Natural killer cell (primary cell): ENCODE data around the gene CEACAM16. TPM values are rescaled to one million over a fixed set of nuclear protein-coding genes. Genes with fewer than 3 reads are reported as not detected.

Source experiments
- ATAC-seq, 3 donors: fragments of 150-1000 bp in 2 of 3; fragments of 200-7000 bp in 1 of 3; cut with Tn5 transposase; 1 replicate in 1 of 3; 2 replicates in 2 of 3; pipeline ENCODE4 v1.10.0; 2021; ENCODE audit warnings: mild to moderate bottlenecking in 2 of 3, moderate library complexity in 2 of 3
- DNase-seq, 2 donors: peaks; one replicate each; pipeline versions ENCODE4 v3.0.0 to v3.0.0-alpha.2; 2013 to 2021; ENCODE audit warnings: mixed read lengths in 1 of 2
- H3K27ac ChIP-seq: one replicate; pipeline ENCODE4 v1.5.1; 2013; ENCODE audit warnings: mild to moderate bottlenecking, low read length
- H3K27me3 ChIP-seq: one replicate; pipeline ENCODE4 v1.6.1; 2013; ENCODE audit warnings: low read length; ENCODE audit not compliant: control insufficient read depth, insufficient read depth
- H3K36me3 ChIP-seq: one replicate; pipeline ENCODE4 v1.6.1; 2013; ENCODE audit warnings: low read length; ENCODE audit not compliant: control insufficient read depth, insufficient read depth
- H3K4me1 ChIP-seq: one replicate; pipeline ENCODE4 v1.6.1; 2013; ENCODE audit warnings: low read length; ENCODE audit not compliant: control insufficient read depth, insufficient read depth
- H3K4me3 ChIP-seq: one replicate; pipeline ENCODE4 v1.5.1; 2013; ENCODE audit warnings: low read length
- H3K9me3 ChIP-seq: one replicate; pipeline ENCODE4 v1.6.1; 2013; ENCODE audit warnings: low read length; ENCODE audit not compliant: control insufficient read depth, insufficient read depth
- H3K27ac Mint-ChIP-seq, 2 donors: one replicate each; pipeline ENCODE4 v1.8.0; 2022; ENCODE audit warnings: mild to moderate bottlenecking in 2 of 2, mixed read lengths in 2 of 2, moderate library complexity in 1 of 2
- H3K27me3 Mint-ChIP-seq, 2 donors: one replicate each; pipeline ENCODE4 v1.8.0; 2022; ENCODE audit warnings: low read depth in 2 of 2, mixed read lengths in 2 of 2
- H3K36me3 Mint-ChIP-seq: one replicate; pipeline ENCODE4 v1.8.0; 2022; ENCODE audit warnings: mixed read lengths
- H3K4me1 Mint-ChIP-seq, 2 donors: one replicate each; pipeline ENCODE4 v1.8.0; 2022; ENCODE audit warnings: mixed read lengths in 2 of 2
- H3K4me3 Mint-ChIP-seq: one replicate; pipeline ENCODE4 v1.8.0; 2022; ENCODE audit warnings: mild to moderate bottlenecking, moderate library complexity, mixed read lengths
- H3K9me3 Mint-ChIP-seq, 2 donors: one replicate each; pipeline ENCODE4 v1.8.0; 2022; ENCODE audit warnings: mixed read lengths in 2 of 2
- WGBS: methylation state at CpG from one replicate; pipeline ENCODE4 v1.1.7; 2013; ENCODE audit warnings: missing lambda C conversion rate; ENCODE audit not compliant: insufficient coverage; 5-methylcytosine and 5-hydroxymethylcytosine counted together
- intact Hi-C: fragments of 100-400 bp; cut with micrococcal nuclease; formaldehyde crosslinking; loops from one replicate; pipeline ENCODE4 v1.14.2; 2022
- total RNA-seq, 4 donors: library from RNA; stranded (reverse); fragments of 120-200 nt in 1 of 4; gene quantifications; one replicate each; pipeline versions ENCODE4 v1.2.3 to v1.2.4, GENCODE V29; 2013 to 2022
- TF ChIP-seq, protein P1 (sequence below): fragments of 200-600 bp; IDR thresholded peaks from one replicate; pipeline ENCODE4 v1.8.0; 2022; ENCODE audit warnings: antibody characterized with exemption

CEACAM16 gene
- total RNA-seq, 3 donors from 2014 or later (not counting 1 experiment from before 2014, with no cell fraction given), result not detected

DNA sequence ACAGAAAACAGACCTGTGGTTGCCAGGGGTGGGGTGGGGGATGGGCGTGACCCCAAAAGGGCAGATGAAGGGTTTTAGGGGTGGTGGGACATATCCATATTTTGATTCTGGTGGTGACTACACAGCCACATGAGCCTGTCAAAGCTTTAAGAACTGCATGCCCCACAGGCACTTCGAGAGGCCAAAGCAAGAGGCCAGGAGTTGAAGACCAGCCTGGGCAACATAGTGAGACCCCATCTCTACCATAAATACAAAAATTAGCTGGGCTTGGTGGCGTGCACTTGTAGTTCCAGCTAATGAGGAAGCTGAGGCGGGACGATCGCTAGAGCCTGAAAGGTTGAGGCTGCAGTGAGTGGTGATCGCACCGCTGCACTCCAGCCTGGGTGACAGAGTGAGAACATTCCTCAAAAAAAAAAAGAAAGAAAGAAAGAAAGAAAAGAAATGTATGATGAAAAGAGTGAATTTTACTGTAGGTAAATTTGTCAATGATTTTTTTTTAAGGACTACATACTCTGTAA lies 30.6 kb downstream of the CEACAM16 start:
- Mint-ChIP-seq H3K27ac (no peak overlapping the region), H3K4me1 (peaks cover 2 to 11% of the 10 kb centered on the region in 2 donors), H3K4me3 (no peak overlapping the region), H3K27me3 (peaks cover 0 to 3% of the 10 kb centered on the region in 2 donors), H3K9me3 (no peaks in the 10 kb centered on the region), H3K36me3 (no peaks in the 10 kb centered on the region)
- Histone ChIP-seq H3K27ac (no peak overlapping the region), H3K4me3 (no peak overlapping the region), H3K9me3 (peaks cover 3% of the 10 kb centered on the region), H3K4me1 (peaks cover 23% of the 10 kb centered on the region), H3K36me3 (no peaks in the 10 kb centered on the region), H3K27me3 (peaks cover 2% of the 10 kb centered on the region)
- TF ChIP-seq, protein P1, sequence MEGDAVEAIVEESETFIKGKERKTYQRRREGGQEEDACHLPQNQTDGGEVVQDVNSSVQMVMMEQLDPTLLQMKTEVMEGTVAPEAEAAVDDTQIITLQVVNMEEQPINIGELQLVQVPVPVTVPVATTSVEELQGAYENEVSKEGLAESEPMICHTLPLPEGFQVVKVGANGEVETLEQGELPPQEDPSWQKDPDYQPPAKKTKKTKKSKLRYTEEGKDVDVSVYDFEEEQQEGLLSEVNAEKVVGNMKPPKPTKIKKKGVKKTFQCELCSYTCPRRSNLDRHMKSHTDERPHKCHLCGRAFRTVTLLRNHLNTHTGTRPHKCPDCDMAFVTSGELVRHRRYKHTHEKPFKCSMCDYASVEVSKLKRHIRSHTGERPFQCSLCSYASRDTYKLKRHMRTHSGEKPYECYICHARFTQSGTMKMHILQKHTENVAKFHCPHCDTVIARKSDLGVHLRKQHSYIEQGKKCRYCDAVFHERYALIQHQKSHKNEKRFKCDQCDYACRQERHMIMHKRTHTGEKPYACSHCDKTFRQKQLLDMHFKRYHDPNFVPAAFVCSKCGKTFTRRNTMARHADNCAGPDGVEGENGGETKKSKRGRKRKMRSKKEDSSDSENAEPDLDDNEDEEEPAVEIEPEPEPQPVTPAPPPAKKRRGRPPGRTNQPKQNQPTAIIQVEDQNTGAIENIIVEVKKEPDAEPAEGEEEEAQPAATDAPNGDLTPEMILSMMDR, result no peak
- DNase-seq, result no peak
- ATAC-seq, result no peak
- WGBS, result 77% methylated on average over 8 of the region's 8 CpGs
- intact Hi-C loops, result no loop called here

DNA sequence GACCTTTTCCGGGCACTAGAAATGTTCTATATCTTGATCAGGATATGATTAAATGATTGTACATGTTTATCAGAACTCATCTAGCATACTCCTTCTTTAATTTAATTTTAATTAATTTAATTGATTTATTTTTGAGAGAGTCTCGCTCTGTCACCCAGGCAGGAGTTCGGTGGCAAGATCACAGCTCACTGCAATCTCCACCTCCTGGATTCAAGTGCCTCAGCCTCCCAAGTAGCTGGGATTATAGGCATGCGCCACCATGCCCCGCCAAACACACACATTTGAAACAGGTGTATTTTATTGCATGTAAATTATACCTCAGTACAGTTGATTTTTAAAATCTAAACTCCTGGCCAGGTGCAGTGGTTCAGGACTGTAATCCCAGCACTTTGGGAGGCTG lies 32.1 kb downstream of the CEACAM16 start:
- H3K27me3 ChIP-seq, result no peaks in the 10 kb centered on the region
- H3K27ac Mint-ChIP-seq, result no peak overlapping the region
- H3K36me3 ChIP-seq, result no peaks in the 10 kb centered on the region
- TF ChIP-seq, protein P1, result no peak
- no peaks in the 10 kb centered on the region for H3K36me3 Mint-ChIP-seq
- WGBS, result 100% methylated on average over 5 of the region's 5 CpGs
- peaks cover 11% of the 10 kb centered on the region for H3K4me1 ChIP-seq
- DNase-seq (no peak), ATAC-seq (no peak)
- H3K9me3 ChIP-seq, result peaks cover 3% of the 10 kb centered on the region
- no peaks in the 10 kb centered on the region for H3K9me3 Mint-ChIP-seq
- no peak overlapping the region for H3K27ac ChIP-seq
- peaks cover 0 to 3% of the 10 kb centered on the region in 2 donors for H3K27me3 Mint-ChIP-seq
- no peak overlapping the region for H3K4me3 ChIP-seq
- intact Hi-C loops, result no loop called here
- H3K4me1 Mint-ChIP-seq, result peaks cover 0 to 16% of the 10 kb centered on the region in 2 donors
- H3K4me3 Mint-ChIP-seq, result no peak overlapping the region

- Histone ChIP-seq H3K27ac (no peak overlapping the region), H3K36me3 (no peaks in the 10 kb centered on the region), H3K27me3 (no peaks in the 10 kb centered on the region), H3K4me1 (peaks cover 17% of the 10 kb centered on the region), H3K9me3 (peaks cover 3% of the 10 kb centered on the region), H3K4me3 (no peak overlapping the region)
- 81% methylated on average over 5 of the region's 5 CpGs for WGBS
- intact Hi-C loops, result no loop called here
- no peak overlapping the region for H3K27ac Mint-ChIP-seq
- TF ChIP-seq, protein P1, result no peak
- no peaks in the 10 kb centered on the region for H3K36me3 Mint-ChIP-seq
- DNase-seq (no peak), ATAC-seq (no peak)
- H3K27me3 Mint-ChIP-seq, result no peaks in the 10 kb centered on the region
- H3K9me3 Mint-ChIP-seq, result no peaks in the 10 kb centered on the region
- H3K4me1 Mint-ChIP-seq, result peaks cover under 1 to 16% of the 10 kb centered on the region in 2 donors
- no peak overlapping the region for H3K4me3 Mint-ChIP-seq
Observed at GRCh38 chr19:44731622-44732021, 32.7 kb downstream of the CEACAM16 start.
